H1 (cell line): ENCODE data around the gene GRID1. TPM values are rescaled to one million over a fixed set of nuclear protein-coding genes. Genes with fewer than 3 reads are reported as not detected.

Experiments used
- CTCF ChIA-PET: fragments of 300-600 bp; sonication (Branson Sonifier 250); formaldehyde crosslinking; loops from one replicate; lab custom pipeline; 2021; ENCODE audit not compliant: partially characterized antibody; lab: Charles Lee
- POLR2A ChIA-PET: fragments of 300-600 bp; sonication (Branson Sonifier 250); formaldehyde crosslinking; loops from one replicate; lab custom pipeline; 2021; ENCODE audit warnings: inconsistent platforms; ENCODE audit not compliant: partially characterized antibody; lab: Charles Lee
- DNase-seq, 2 experiments: peaks; one replicate each; pipeline versions ENCODE4 v3.0.0 to v3.0.0-alpha.2; 2010 to 2022; ENCODE audit warnings: low spot score in 2 of 2, low read depth in 1 of 2, mixed read lengths in 1 of 2
- FAIRE-seq: peaks from 2 replicates; lab custom pipeline; 2011; peaks lifted over from hg19 to GRCh38; lab: Jason Lieb, UNC
- H2AFZ ChIP-seq: 2 replicates; pipeline ENCODE4 v1.8.1; 2012; ENCODE audit warnings: low read length, inconsistent platforms
- H2AK5ac ChIP-seq: 2 replicates; pipeline ENCODE4 v1.6.1; 2013; ENCODE audit warnings: low read depth, low read length
- H2BK120ac ChIP-seq: replicated peaks from 2 replicates; pipeline ENCODE3; 2013; ENCODE audit warnings: low read depth, low read length, inconsistent platforms
- H2BK12ac ChIP-seq: 2 replicates; pipeline ENCODE4 v1.6.1; 2013; ENCODE audit warnings: low read depth, low read length
- H2BK15ac ChIP-seq: 2 replicates; pipeline ENCODE4 v1.6.1; 2013; ENCODE audit warnings: low read length
- H2BK20ac ChIP-seq: 2 replicates; pipeline ENCODE4 v1.6.1; 2013; ENCODE audit warnings: low read length
- H2BK5ac ChIP-seq: 2 replicates; pipeline ENCODE4 v1.6.1; 2013; ENCODE audit warnings: low read depth, low read length
- H3K14ac ChIP-seq: 2 replicates; pipeline ENCODE4 v1.6.1; 2013; ENCODE audit warnings: inconsistent platforms; ENCODE audit not compliant: insufficient read length
- H3K18ac ChIP-seq: 2 replicates; pipeline ENCODE4 v1.6.1; 2013; ENCODE audit warnings: low read length; ENCODE audit errors: extremely low read depth
- H3K23ac ChIP-seq: 2 replicates; pipeline ENCODE4 v1.6.1; 2013; ENCODE audit warnings: inconsistent platforms; ENCODE audit not compliant: insufficient read length
- H3K23me2 ChIP-seq: 2 replicates; pipeline ENCODE4 v1.6.1; 2013; ENCODE audit warnings: low read depth, low read length
- H3K27ac ChIP-seq: 2 replicates; pipeline ENCODE4 v1.6.1; 2011; ENCODE audit warnings: low read depth, low read length, inconsistent platforms
- H3K27me3 ChIP-seq, 4 experiments: replicated peaks in 1 of 4; 1 replicate in 1 of 4; 2 replicates in 3 of 4; pipeline versions ENCODE4 v1.6.1 to v1.8.1; 2011 to 2013; ENCODE audit warnings: low read length in 3 of 4, mild to moderate bottlenecking in 3 of 4, inconsistent platforms in 2 of 4, mixed read lengths in 2 of 4, moderate library complexity in 1 of 4; ENCODE audit not compliant: control insufficient read depth in 3 of 4, insufficient read depth in 3 of 4; ENCODE audit errors: extremely low read depth in 1 of 4
- H3K36me3 ChIP-seq, 4 experiments: 2 replicates each; pipeline versions ENCODE4 v1.6.1 to v1.8.1; 2011 to 2013; ENCODE audit warnings: mild to moderate bottlenecking in 4 of 4, low read length in 3 of 4, moderate library complexity in 2 of 4, control low read depth in 1 of 4, inconsistent platforms in 1 of 4; ENCODE audit not compliant: insufficient read depth in 4 of 4, control insufficient read depth in 2 of 4
- H3K4ac ChIP-seq: replicated peaks from 2 replicates; pipeline ENCODE3; 2013; ENCODE audit warnings: low read length, low read depth, mixed read lengths, inconsistent platforms; ENCODE audit not compliant: insufficient read length
- H3K4me1 ChIP-seq, 4 experiments: replicated peaks in 1 of 4; 1 replicate in 1 of 4; 2 replicates in 3 of 4; pipeline versions ENCODE4 v1.6.1 to v1.8.1; 2011 to 2013; ENCODE audit warnings: low read length in 3 of 4, inconsistent platforms in 2 of 4, mixed read lengths in 1 of 4; ENCODE audit not compliant: insufficient read depth in 4 of 4, control insufficient read depth in 3 of 4
- H3K4me2 ChIP-seq, 2 experiments: 2 replicates each; pipeline versions ENCODE4 v1.6.1 to v1.8.1; 2011 to 2013; ENCODE audit warnings: low read depth in 2 of 2, low read length in 2 of 2, control low read depth in 1 of 2, inconsistent platforms in 1 of 2, mild to moderate bottlenecking in 1 of 2; ENCODE audit not compliant: insufficient read depth in 1 of 2
- H3K4me3 ChIP-seq, 4 experiments: fragments of 200-600, 300-600 bp in 1 of 4; sonication (generic), shearing (Covaris generic), sonication (Bioruptor Twin) in 1 of 4; 2 replicates each; pipeline versions ENCODE4 v1.5.1 to v1.8.1; 2011 to 2016; ENCODE audit warnings: low read length in 4 of 4, low read depth in 3 of 4, control low read depth in 2 of 4, inconsistent platforms in 2 of 4, mild to moderate bottlenecking in 2 of 4, mixed read lengths in 1 of 4, moderate library complexity in 1 of 4; ENCODE audit not compliant: insufficient read depth in 2 of 4; ENCODE audit errors: extremely low read depth in 1 of 4
- H3K56ac ChIP-seq: replicated peaks from 2 replicates; pipeline ENCODE3; 2013; ENCODE audit warnings: low read depth, mild to moderate bottlenecking, mixed read lengths, low read length, inconsistent platforms; ENCODE audit not compliant: insufficient read length
- H3K79me1 ChIP-seq: 2 replicates; pipeline ENCODE4 v1.6.1; 2013; ENCODE audit warnings: low read depth, low read length, control low read depth
- H3K79me2 ChIP-seq, 2 experiments: 2 replicates each; pipeline versions ENCODE4 v1.6.1 to v1.8.1; 2012 to 2013; ENCODE audit warnings: low read length in 2 of 2, mild to moderate bottlenecking in 2 of 2, inconsistent platforms in 1 of 2; ENCODE audit not compliant: insufficient read depth in 2 of 2, control insufficient read depth in 1 of 2
- H3K9ac ChIP-seq, 4 experiments: replicated peaks in 1 of 4; 1 replicate in 1 of 4; 2 replicates in 3 of 4; pipeline versions ENCODE4 v1.6.1 to v1.8.1; 2011 to 2013; ENCODE audit warnings: low read depth in 3 of 4, low read length in 3 of 4, control low read depth in 2 of 4, mild to moderate bottlenecking in 2 of 4, moderate library complexity in 2 of 4, inconsistent platforms in 1 of 4; ENCODE audit errors: extremely low read depth in 1 of 4
- H3K9me3 ChIP-seq, 2 experiments: 2 replicates each; pipeline versions ENCODE4 v1.6.1 to v1.8.1; 2012 to 2013; ENCODE audit warnings: mild to moderate bottlenecking in 2 of 2, moderate library complexity in 2 of 2, control low read depth in 1 of 2, inconsistent platforms in 1 of 2, low read depth in 1 of 2, low read length in 1 of 2, mixed read lengths in 1 of 2; ENCODE audit not compliant: insufficient read depth in 2 of 2
- H4K20me1 ChIP-seq, 2 experiments: replicated peaks in 1 of 2; 2 replicates each; pipeline versions ENCODE3 to v1.8.1; 2011 to 2013; ENCODE audit warnings: inconsistent platforms in 2 of 2, low read length in 2 of 2, mild to moderate bottlenecking in 1 of 2; ENCODE audit not compliant: insufficient read depth in 2 of 2, control insufficient read depth in 1 of 2
- H4K5ac ChIP-seq: 2 replicates; pipeline ENCODE4 v1.6.1; 2013; ENCODE audit warnings: low read length, low read depth, mixed read lengths, inconsistent platforms; ENCODE audit not compliant: insufficient read length
- H4K8ac ChIP-seq: 2 replicates; pipeline ENCODE4 v1.8.0; 2013; ENCODE audit warnings: mild to moderate bottlenecking, moderate library complexity, low read length, inconsistent platforms; ENCODE audit not compliant: insufficient read depth; ENCODE audit errors: extremely low read depth
- H4K91ac ChIP-seq: replicated peaks from 2 replicates; pipeline ENCODE3; 2013; ENCODE audit warnings: low read length, mixed read lengths, inconsistent platforms; ENCODE audit not compliant: insufficient read length
- ATF3 ChIP-seq: IDR thresholded peaks from 2 replicates; pipeline ENCODE4 v1.6.1; 2011; ENCODE audit warnings: low read depth, mild to moderate bottlenecking, low read length; ENCODE audit not compliant: insufficient read depth
- JUND ChIP-seq: IDR thresholded peaks from 2 replicates; pipeline ENCODE4 v1.6.1; 2011; ENCODE audit warnings: mild to moderate bottlenecking, improper control_type of control experiment, low read length
- MAFK ChIP-seq: IDR thresholded peaks from 2 replicates; pipeline ENCODE4 v1.6.1; 2012; ENCODE audit warnings: low read depth, mild to moderate bottlenecking, improper control_type of control experiment, low read length
- MAX ChIP-seq: IDR thresholded peaks from 2 replicates; pipeline ENCODE4 v1.6.1; 2012; ENCODE audit warnings: inconsistent platforms
- SAP30 ChIP-seq: fragments of 300-600 bp; sonication (generic); IDR thresholded peaks from 2 replicates; pipeline ENCODE4 v1.7.1; 2012; ENCODE audit warnings: low read length, moderate library complexity, mild to moderate bottlenecking, inconsistent platforms; ENCODE audit not compliant: insufficient read depth, insufficient replicate concordance
- TCF12 ChIP-seq: IDR thresholded peaks from 2 replicates; pipeline ENCODE4 v1.6.1; 2011; ENCODE audit warnings: low read depth, mild to moderate bottlenecking, low read length
- WGBS, 2 experiments: shearing (Covaris generic) in 1 of 2; methylation state at CpG; one replicate each; pipeline versions ENCODE4 v1.1.6 to v1.1.7; 2013 to 2015; ENCODE audit warnings: low lambda C conversion rate in 2 of 2, mixed read lengths in 2 of 2, inconsistent platforms in 1 of 2, low coverage in 1 of 2, missing lambda C conversion rate in 1 of 2; ENCODE audit not compliant: insufficient replicate concordance in 2 of 2, insufficient coverage in 1 of 2, insufficient read length in 1 of 2; ENCODE audit errors: extremely low coverage in 1 of 2, missing lambda C conversion rate in 1 of 2; 5-methylcytosine and 5-hydroxymethylcytosine counted together
- polyA plus RNA-seq, 7 experiments: library from polyadenylated mRNA; depleted of rRNA in 3 of 7; stranded (reverse) in 5 of 7; unstranded in 2 of 7; fragments of >200 nt in 5 of 7; fragments of 200-250 nt in 2 of 7; gene quantifications; 1 replicate in 5 of 7; 2 replicates in 1 of 7; 4 replicates in 1 of 7; pipeline versions ENCODE4 v1.2.1 to v1.2.3, GENCODE V29; 2011 to 2013; ENCODE audit warnings: missing spikeins in 2 of 7, mixed read lengths in 2 of 7
- total RNA-seq: library from RNA; stranded (reverse); fragmentation: NEBNext Ultra II Directional; extraction: Animal tissue kit (Norgen Biotek cat#: 25700); gene quantifications from 2 replicates; pipeline ENCODE4 v1.2.1, GENCODE V29; 2021

Gene GRID1
- total and polyA plus RNA-seq, 2 of the 8 experiments (the other 6 are each of a cell fraction or from before 2014, with no cell fraction given): 0.22 to 0.30 TPM

- TF ChIP-seq JUND (no peak), MAFK (no peak), TCF12 (no peak), SAP30 (no peak), MAX (no peak), ATF3 (no peak)
- no peaks in the 10 kb centered on the region for H3K4me1 ChIP-seq
These were observed 555.2 kb downstream of the GRID1 start for GRCh38 chr10:85811405-85811804.

More at GRCh38 chr10:85811405-85811804, 555.2 kb downstream of the GRID1 start:
- Histone ChIP-seq H2AK5ac (no peak overlapping the region), H3K56ac (no peak overlapping the region), H2BK12ac (no peak overlapping the region), H3K23ac (no peak overlapping the region), H3K14ac (no peak overlapping the region), H2BK20ac (no peak overlapping the region), H3K4ac (no peak overlapping the region), H2AFZ (no peak overlapping the region), H3K9ac (no peak overlapping the region), H3K18ac (no peak overlapping the region), H3K4me2 (no peak overlapping the region), H3K79me1 (no peaks in the 10 kb centered on the region), H4K5ac (no peak overlapping the region), H4K8ac (no peak overlapping the region), H3K4me3 (no peak overlapping the region), H4K20me1 (no peaks in the 10 kb centered on the region), H3K27ac (no peak overlapping the region), H3K79me2 (no peaks in the 10 kb centered on the region), H4K91ac (no peak overlapping the region), H3K36me3 (no peaks in the 10 kb centered on the region), H2BK120ac (no peak overlapping the region), H3K9me3 (no peaks in the 10 kb centered on the region; a peak in 1 of 4 replicates), H2BK5ac (no peak overlapping the region), H3K27me3 (no peaks in the 10 kb centered on the region), H2BK15ac (no peak overlapping the region), H3K23me2 (no peaks in the 10 kb centered on the region)
- CTCF ChIA-PET: interaction anchor here (0.6 to 1.0 kb wide), 2 partner anchors 11 to 60 kb away, joined by 3 to 4 read pairs; no protein-coding TSS in a partner anchor
- POLR2A ChIA-PET: no interaction called here
- DNase-seq (no peak), FAIRE-seq (no peak)
- 90% methylated on average over 2 of the region's 2 CpGs; no CpG with 5 or more reads in 1 of the 2 experiments for WGBS, 2 experiments
